BLaER1 treated with 17β-estradiol and CSF1 and Interleukin-3, amounts not matched to agents 10 nM and 100 nM (cell line): Measurements from ENCODE around the gene ISCA1.

Experiments used
- H3K27ac ChIP-seq, 11 experiments: shearing (Covaris generic); formaldehyde crosslinking; 2 replicates each; pipeline ENCODE4 v1.8.1; 2022
- H3K27me3 ChIP-seq, 11 experiments: shearing (Covaris generic); formaldehyde crosslinking; 2 replicates each; pipeline ENCODE4 v1.8.1; 2022
- H3K36me3 ChIP-seq, 11 experiments: shearing (Covaris generic); formaldehyde crosslinking; 2 replicates each; pipeline ENCODE4 v1.8.1; 2022
- H3K4me1 ChIP-seq, 10 experiments: shearing (Covaris generic); formaldehyde crosslinking; 2 replicates each; pipeline ENCODE4 v1.8.1; 2022
- H3K4me2 ChIP-seq, 11 experiments: shearing (Covaris generic); formaldehyde crosslinking; 2 replicates each; pipeline ENCODE4 v1.8.1; 2022
- H3K4me3 ChIP-seq, 10 experiments: shearing (Covaris generic); formaldehyde crosslinking; 2 replicates each; pipeline ENCODE4 v1.8.1; 2022
- H3K9ac ChIP-seq, 11 experiments: shearing (Covaris generic); formaldehyde crosslinking; 2 replicates each; pipeline ENCODE4 v1.8.1; 2022
- H3K9me3 ChIP-seq, 11 experiments: shearing (Covaris generic); formaldehyde crosslinking; replicated peaks in 1 of 11; 2 replicates each; pipeline ENCODE4 v1.8.1; 2022
- H4K20me1 ChIP-seq, 11 experiments: shearing (Covaris generic); formaldehyde crosslinking; 2 replicates each; pipeline ENCODE4 v1.8.1; 2022
- Cebpa-rat ChIP-seq, 11 experiments: shearing (Covaris generic); IDR thresholded peaks; 2 replicates each; pipeline ENCODE4 v1.8.1; 2022

Gene ISCA1

DNA sequence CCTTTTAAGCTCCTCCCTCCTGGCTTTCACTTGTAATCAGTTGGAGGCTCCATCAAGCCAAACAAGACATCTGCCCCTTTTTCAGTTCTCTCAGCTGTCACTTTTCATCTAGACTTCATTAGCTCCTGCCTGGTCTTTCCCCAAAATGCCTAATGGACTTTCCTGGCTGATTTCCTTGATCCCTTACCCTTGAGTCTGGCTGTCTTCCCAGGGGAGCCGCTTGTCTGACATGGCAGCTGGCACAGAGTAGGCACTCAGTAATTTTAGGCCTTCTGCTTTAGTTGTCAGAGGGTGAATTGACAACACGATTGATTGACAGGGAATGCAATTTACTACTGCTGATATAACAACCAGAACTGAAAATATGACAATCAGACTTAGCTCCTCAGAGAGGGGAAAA is 24.9 kb downstream of the ISCA1 start:
- no peak overlapping the region for H3K27ac ChIP-seq
- no peak for TF ChIP-seq Cebpa-rat (IDR thresholded peaks at IDR 0.05)
- H3K4me2 ChIP-seq = no peak overlapping the region
- H3K4me3 ChIP-seq = no peak overlapping the region
- no peaks in the 10 kb centered on the region for H3K27me3 ChIP-seq
- H3K9me3 ChIP-seq = peaks cover 17 to 26% (median 19%) of the 10 kb centered on the region in 11 experiments
- H4K20me1 ChIP-seq = no peaks in the 10 kb centered on the region
- no peaks in the 10 kb centered on the region for H3K4me1 ChIP-seq
- no peak overlapping the region for H3K9ac ChIP-seq
- peaks cover 5 to 32% (median 19%) of the 10 kb centered on the region in 11 experiments; a peak in 18 of 22 replicates for H3K36me3 ChIP-seq

DNA sequence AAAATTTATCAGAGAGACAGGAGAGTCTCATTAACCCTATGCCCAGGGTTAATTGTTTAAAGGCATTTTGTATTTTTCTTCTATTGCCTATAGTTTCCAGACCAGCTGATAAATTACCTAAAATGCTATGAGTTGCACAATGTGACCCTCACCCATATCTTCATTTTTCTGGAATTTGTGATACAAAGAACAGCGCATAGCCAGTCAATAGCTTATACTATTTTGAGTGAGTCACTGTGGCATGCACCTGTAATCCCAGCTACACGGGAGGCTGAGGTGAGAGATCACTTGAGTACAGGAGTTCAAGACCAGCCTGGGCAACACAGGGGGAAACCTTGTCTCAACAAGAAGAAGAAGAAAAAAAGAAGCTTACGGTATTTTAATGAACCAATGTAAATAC is 25.7 kb downstream of the ISCA1 start:
- Histone ChIP-seq H4K20me1 (no peaks in the 10 kb centered on the region), H3K27ac (no peak overlapping the region), H3K4me2 (no peak overlapping the region), H3K27me3 (no peaks in the 10 kb centered on the region), H3K9ac (no peak overlapping the region), H3K4me3 (no peak overlapping the region), H3K36me3 (peaks cover 0 to 32% (median 12%) of the 10 kb centered on the region in 11 experiments; a peak in 13 of 22 replicates), H3K4me1 (no peaks in the 10 kb centered on the region), H3K9me3 (peaks cover 23 to 33% (median 26%) of the 10 kb centered on the region in 11 experiments)
- TF ChIP-seq Cebpa-rat (IDR thresholded peaks at IDR 0.05) = no peak

DNA sequence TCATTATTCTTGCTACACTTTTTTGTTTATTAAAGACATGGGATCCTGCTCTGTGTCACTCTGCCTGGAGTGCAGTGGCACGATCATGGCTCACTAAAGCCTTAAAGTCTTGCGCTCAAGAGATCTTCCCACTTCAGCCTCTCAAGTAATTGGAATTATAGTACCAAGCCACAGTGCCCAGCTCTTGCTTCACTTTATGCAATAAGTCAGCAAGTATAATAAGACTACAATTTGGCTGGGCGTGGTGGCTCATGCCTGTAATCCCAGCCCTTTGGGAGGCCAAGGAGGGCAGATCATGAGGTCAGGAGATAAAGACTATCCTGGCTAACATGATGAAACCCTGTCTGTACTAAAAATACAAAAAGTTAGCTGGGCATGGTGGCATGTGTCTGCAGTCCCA is 28.8 kb downstream of the ISCA1 start:
- no peaks in the 10 kb centered on the region for H3K27me3 ChIP-seq
- H3K4me3 ChIP-seq = no peak overlapping the region
- H4K20me1 ChIP-seq = no peaks in the 10 kb centered on the region
- H3K27ac ChIP-seq = no peak overlapping the region
- peaks cover 23 to 33% (median 26%) of the 10 kb centered on the region in 11 experiments for H3K9me3 ChIP-seq
- H3K36me3 ChIP-seq = peaks cover 0 to 24% (median 6%) of the 10 kb centered on the region in 11 experiments; a peak in 8 of 22 replicates
- H3K4me1 ChIP-seq = no peaks in the 10 kb centered on the region
- no peak overlapping the region for H3K4me2 ChIP-seq
- no peak overlapping the region for H3K9ac ChIP-seq
- no peak for TF ChIP-seq Cebpa-rat (IDR thresholded peaks at IDR 0.05)

DNA sequence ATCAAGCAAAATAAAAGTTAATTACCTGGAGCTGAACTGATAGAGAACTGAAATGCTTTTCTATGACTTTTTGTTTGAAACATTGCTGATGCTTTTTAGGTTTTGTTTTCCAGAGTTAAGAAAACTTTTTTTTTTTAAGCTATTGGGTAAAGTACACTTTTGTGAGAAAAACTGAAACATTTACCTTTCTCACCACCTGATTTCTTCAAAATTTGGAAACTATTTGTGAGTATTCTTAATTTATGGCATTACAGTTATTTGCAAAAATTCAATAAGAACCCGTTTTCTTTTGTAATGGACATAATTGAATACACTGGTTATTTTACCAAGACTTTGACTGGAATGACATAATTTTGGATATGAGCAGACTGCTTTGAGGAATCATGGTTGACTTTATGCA is 29.5 kb downstream of the ISCA1 start:
- Histone ChIP-seq H3K9ac (no peak overlapping the region), H3K27ac (no peak overlapping the region), H3K9me3 (peaks cover 23 to 33% (median 26%) of the 10 kb centered on the region in 11 experiments), H3K4me3 (no peak overlapping the region), H3K4me2 (no peak overlapping the region), H3K36me3 (peaks cover 0 to 24% (median 6%) of the 10 kb centered on the region in 11 experiments; a peak in 8 of 22 replicates), H3K27me3 (no peaks in the 10 kb centered on the region), H3K4me1 (peaks cover 0 to under 1% (median 0%) of the 10 kb centered on the region in 10 experiments; a peak in 3 of 20 replicates), H4K20me1 (no peaks in the 10 kb centered on the region)
- TF ChIP-seq Cebpa-rat (IDR thresholded peaks at IDR 0.05) = no peak

DNA sequence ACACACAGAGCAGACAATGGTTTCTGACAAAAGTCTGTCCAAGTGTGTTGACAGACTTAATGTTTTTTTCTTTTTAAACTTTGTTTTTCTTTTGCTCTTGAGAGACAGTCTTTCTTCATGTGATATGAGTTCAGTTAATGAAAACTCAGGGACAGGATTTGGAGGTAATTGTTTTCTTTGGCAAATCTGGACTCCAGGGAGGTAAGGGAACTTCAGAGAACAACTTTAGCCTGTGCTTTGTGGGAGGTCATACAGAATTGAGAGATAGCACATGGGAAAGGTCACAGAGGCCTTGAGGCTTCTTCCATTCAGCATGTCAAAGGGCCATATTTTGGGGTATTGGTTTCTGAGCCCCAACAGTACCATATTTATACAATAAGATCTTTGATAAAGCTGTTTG is 32.2 kb downstream of the ISCA1 start:
- H3K4me2 ChIP-seq = no peak overlapping the region
- H3K9ac ChIP-seq = no peak overlapping the region
- peaks cover 0 to 24% (median 6%) of the 10 kb centered on the region in 11 experiments; a peak in 8 of 22 replicates for H3K36me3 ChIP-seq
- peaks cover 10 to 21% (median 19%) of the 10 kb centered on the region in 10 experiments for H3K4me1 ChIP-seq
- TF ChIP-seq Cebpa-rat (IDR thresholded peaks at IDR 0.05) = no peak
- H3K9me3 ChIP-seq = peaks cover 23 to 33% (median 26%) of the 10 kb centered on the region in 11 experiments
- H3K4me3 ChIP-seq = no peak overlapping the region
- no peak overlapping the region for H3K27ac ChIP-seq
- no peaks in the 10 kb centered on the region for H4K20me1 ChIP-seq
- H3K27me3 ChIP-seq = no peaks in the 10 kb centered on the region

DNA sequence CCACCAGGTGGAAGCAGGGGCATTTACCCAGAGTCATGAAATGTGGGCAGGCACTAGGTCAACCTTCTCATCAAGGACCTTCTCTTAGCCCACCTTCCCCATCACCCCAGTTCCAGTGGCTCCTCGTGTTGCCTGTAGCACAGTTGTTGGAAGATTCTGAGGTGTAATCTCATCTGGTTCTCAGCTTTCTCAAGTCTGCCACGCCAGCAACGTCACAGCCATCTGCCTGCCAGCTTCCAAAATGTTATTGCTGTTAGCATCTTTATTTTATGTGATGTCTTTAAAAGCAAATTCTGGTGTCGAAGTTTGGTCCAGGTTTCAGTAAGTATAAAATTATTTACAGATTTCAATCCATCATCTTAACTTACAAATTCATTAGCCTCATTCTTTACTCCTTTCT is 33.6 kb downstream of the ISCA1 start:
- peaks cover 18 to 22% (median 21%) of the 10 kb centered on the region in 11 experiments for H3K9me3 ChIP-seq
- no peak overlapping the region for H3K9ac ChIP-seq
- H4K20me1 ChIP-seq = no peaks in the 10 kb centered on the region
- H3K4me3 ChIP-seq = no peak overlapping the region
- no peak overlapping the region for H3K27ac ChIP-seq
- no peak for TF ChIP-seq Cebpa-rat (IDR thresholded peaks at IDR 0.05)
- peaks cover 0 to 17% (median 5%) of the 10 kb centered on the region in 11 experiments; a peak in 8 of 22 replicates for H3K36me3 ChIP-seq
- peaks cover 10 to 21% (median 19%) of the 10 kb centered on the region in 10 experiments for H3K4me1 ChIP-seq
- H3K4me2 ChIP-seq = no peak overlapping the region
- H3K27me3 ChIP-seq = no peaks in the 10 kb centered on the region

DNA sequence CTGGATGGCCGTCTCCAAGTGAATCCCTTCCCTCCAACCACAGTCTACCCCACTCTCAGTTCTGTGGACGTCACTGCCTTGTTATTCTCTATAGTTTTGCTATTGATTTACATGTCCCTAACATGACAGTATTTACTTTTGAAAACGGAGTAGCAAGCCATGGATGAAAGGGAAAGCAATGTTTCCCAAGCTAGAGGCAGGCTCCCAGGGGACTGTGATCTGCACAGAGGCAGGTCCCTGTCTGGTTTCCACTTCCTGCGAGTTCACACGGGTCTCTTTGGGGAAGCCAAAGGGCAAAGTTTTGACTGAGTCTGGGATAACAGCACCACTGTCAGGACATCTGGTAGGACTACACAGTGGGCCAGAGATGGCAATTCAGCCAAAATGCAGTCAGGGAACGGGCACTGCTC is 35.6 kb downstream of the ISCA1 start:
- Histone ChIP-seq H3K36me3 (no peaks in the 10 kb centered on the region), H4K20me1 (no peaks in the 10 kb centered on the region), H3K9me3 (peaks cover 0 to 2% (median 1%) of the 10 kb centered on the region in 11 experiments; a peak in 14 of 22 replicates), H3K4me1 (peaks cover 18 to 27% (median 21%) of the 10 kb centered on the region in 10 experiments), H3K27ac (peak overlapping the region in 1 of 11 experiments; percentile 0; a peak in 1 of 22 replicates), H3K4me2 (peak overlapping the region; percentile 45 to 78 (median 53)), H3K27me3 (no peaks in the 10 kb centered on the region), H3K4me3 (no peak overlapping the region), H3K9ac (peak overlapping the region in 3 of 11 experiments; percentile 0 to 9 (median 3); a peak in 1 of 22 replicates)
- TF ChIP-seq Cebpa-rat (IDR thresholded peaks at IDR 0.05) = no peak

DNA sequence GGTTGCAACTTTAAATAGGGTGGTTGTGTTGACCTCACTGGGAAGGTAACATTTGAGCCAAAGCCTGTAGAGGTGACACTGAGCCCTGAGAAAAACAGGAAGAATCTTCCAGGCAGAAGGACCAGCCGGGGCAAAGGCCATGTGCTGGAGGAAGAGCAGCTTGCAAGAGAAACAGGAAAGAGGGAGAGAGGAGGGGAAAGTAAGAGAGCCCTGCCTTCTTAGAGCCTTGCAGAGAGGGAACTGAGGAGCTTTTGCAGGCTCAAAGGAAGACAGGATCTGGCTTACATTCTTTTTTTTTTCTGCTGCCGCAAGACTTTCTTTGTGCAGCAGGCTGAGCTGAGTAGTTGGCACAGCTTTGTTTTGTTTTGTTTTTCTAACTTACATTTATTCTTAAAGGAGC is 40.3 kb downstream of the ISCA1 start:
- Histone ChIP-seq H3K4me2 (peak overlapping the region in 3 of 11 experiments; percentile 12 to 46 (median 34); a peak in 3 of 22 replicates), H3K9ac (no peak overlapping the region)
- TF ChIP-seq Cebpa-rat (IDR thresholded peaks at IDR 0.05) = no peak

DNA sequence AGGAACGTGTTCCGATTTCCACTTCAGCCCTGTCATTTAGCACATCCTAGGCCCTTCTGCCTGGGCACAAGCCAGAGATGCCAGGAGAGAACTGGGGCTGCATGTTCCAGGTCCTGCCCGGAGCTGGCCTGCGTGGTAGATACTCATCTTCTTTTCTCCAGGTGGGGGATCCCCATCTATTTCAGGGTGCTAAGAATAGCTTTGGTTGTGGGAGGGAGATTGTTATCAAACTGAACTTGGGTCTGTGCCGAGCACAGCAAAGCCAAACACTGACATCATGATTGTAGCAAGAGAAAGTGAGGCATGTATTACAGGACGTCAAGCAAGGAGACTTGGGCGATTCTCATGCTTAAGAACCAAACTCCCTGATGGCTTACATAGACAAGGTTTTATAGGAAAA is 41.1 kb downstream of the ISCA1 start:
- TF ChIP-seq Cebpa-rat (IDR thresholded peaks at IDR 0.05) = no peak
- Histone ChIP-seq H3K9ac (no peak overlapping the region), H3K4me2 (no peak overlapping the region), H3K36me3 (no peaks in the 10 kb centered on the region), H3K4me3 (no peak overlapping the region), H3K4me1 (peaks cover 2 to 12% (median 7%) of the 10 kb centered on the region in 10 experiments; a peak in 19 of 20 replicates), H4K20me1 (no peaks in the 10 kb centered on the region), H3K27me3 (no peaks in the 10 kb centered on the region), H3K9me3 (no peaks in the 10 kb centered on the region), H3K27ac (no peak overlapping the region)

More for the DNA sequence above, 40.3 kb downstream of the ISCA1 start:
- Histone ChIP-seq H3K4me1 (peaks cover 11 to 19% (median 14%) of the 10 kb centered on the region in 10 experiments), H3K36me3 (no peaks in the 10 kb centered on the region), H3K9me3 (no peaks in the 10 kb centered on the region), H3K4me3 (no peak overlapping the region), H3K27ac (no peak overlapping the region), H3K27me3 (no peaks in the 10 kb centered on the region), H4K20me1 (no peaks in the 10 kb centered on the region)
